ENCODE measurements around the gene WWOX. TPM values are rescaled to one million over a fixed set of nuclear protein-coding genes. Genes with fewer than 3 reads are reported as not detected.

Gene WWOX
- polyA plus RNA-seq, 2 of the 4 experiments (the other 2 are of a cell fraction): 16.0 to 17.2 TPM

GRCh38 chr16:78309763-78310162, 210.3 kb downstream of the WWOX start:
- 95% methylated on average over 4 of the region's 4 CpGs for WGBS (ENCODE audit: missing lambda C conversion rate)
- no peak for DNase-seq (ENCODE audit: low read depth in 1 of 2, low spot score in 1 of 2)
- Histone ChIP-seq H3K4me3 (no peak overlapping the region), H3K4me1 (no peaks in the 10 kb centered on the region), H3K9me3 (no peaks in the 10 kb centered on the region), H3K27ac (no peak overlapping the region), H3K4me2 (no peak overlapping the region)
- ChIA-PET CTCF (no interaction called here), POLR2A (no interaction called here)
- no peak for FAIRE-seq
- ATAC-seq: no peak
- TF ChIP-seq GATA3 (IDR thresholded peaks at IDR 0.05; ENCODE audit: borderline replicate concordance) (no peak), ZSCAN20 (CRISPR knock-in tag; IDR thresholded peaks at IDR 0.05) (no peak), MAX (IDR thresholded peaks at IDR 0.05) (no peak), MYC (IDR thresholded peaks at IDR 0.05; ENCODE audit: borderline replicate concordance, low read length) (no peak), BCL3 (IDR thresholded peaks at IDR 0.05) (no peak), HDAC2 (IDR thresholded peaks at IDR 0.05) (no peak), POLR2AphosphoS2 (conservative IDR thresholded peaks at IDR 0.05; ENCODE audit: low read length) (no peak), ATOH8 (CRISPR knock-in tag; IDR thresholded peaks at IDR 0.05; ENCODE audit: low read depth) (no peak), RAD21 (conservative IDR thresholded peaks at IDR 0.05 in 1 of 2, IDR thresholded peaks at IDR 0.05 in 1 of 2) (no peak), CBX8 (IDR thresholded peaks at IDR 0.05) (no peak)

- POLR2A ChIA-PET: no interaction called here
- CTCF ChIA-PET: no interaction called here
- 48% methylated on average over 5 of the region's 5 CpGs for WGBS (ENCODE audit: missing lambda C conversion rate)
- no peak for TF ChIP-seq POLR2A (IDR thresholded peaks at IDR 0.05; ENCODE audit: low read length)
- TF ChIP-seq ZNF302 (CRISPR knock-in tag; IDR thresholded peaks at IDR 0.05): no peak
- no peak for TF ChIP-seq KDM5A (IDR thresholded peaks at IDR 0.05)
- no peak for TF ChIP-seq ZFP36 (IDR thresholded peaks at IDR 0.05; ENCODE audit: borderline replicate concordance, partially characterized antibody)
- TF ChIP-seq RARB (CRISPR knock-in tag; IDR thresholded peaks at IDR 0.05): no peak
- no peak for TF ChIP-seq EP300 (IDR thresholded peaks at IDR 0.05)
- no peak for TF ChIP-seq FOXS1 (CRISPR knock-in tag; IDR thresholded peaks at IDR 0.05)
- no peak for TF ChIP-seq ELK1 (IDR thresholded peaks at IDR 0.05; ENCODE audit: low read depth, low read length)
- no peak for TF ChIP-seq ZSCAN20 (CRISPR knock-in tag; IDR thresholded peaks at IDR 0.05)
- no peak for TF ChIP-seq ZC3H11A (IDR thresholded peaks at IDR 0.05)
- TF ChIP-seq USF2 (IDR thresholded peaks at IDR 0.05): no peak
- TF ChIP-seq PHF8 (IDR thresholded peaks at IDR 0.05; ENCODE audit: borderline replicate concordance, low read depth): no peak
- no peak for TF ChIP-seq RNF2 (IDR thresholded peaks at IDR 0.05; ENCODE audit: borderline replicate concordance, low read depth)
- no peak for TF ChIP-seq NR3C1 (IDR thresholded peaks at IDR 0.05)
- TF ChIP-seq POLR2AphosphoS2 (conservative IDR thresholded peaks at IDR 0.05; ENCODE audit: low read length): no peak
- no peak for TF ChIP-seq GATA3 (IDR thresholded peaks at IDR 0.05; ENCODE audit: borderline replicate concordance)
- TF ChIP-seq ATOH8 (CRISPR knock-in tag; IDR thresholded peaks at IDR 0.05; ENCODE audit: low read depth): no peak
- no peak for TF ChIP-seq HOXB5 (CRISPR knock-in tag; IDR thresholded peaks at IDR 0.05)
- FAIRE-seq (no peak), DNase-seq (ENCODE audit: low read depth in 1 of 2, low spot score in 1 of 2) (no peak), ATAC-seq (no peak)
- H3K4me2 ChIP-seq: no peak overlapping the region
- no peaks in the 10 kb centered on the region for H3K9me3 ChIP-seq
- no peak overlapping the region for H3K27ac ChIP-seq
- no peak overlapping the region for H3K4me3 ChIP-seq
- no peaks in the 10 kb centered on the region for H3K4me1 ChIP-seq
Measured at GRCh38 chr16:78310196-78310595, 210.7 kb downstream of the WWOX start.
